HG02588 (cell line): Measurements from ENCODE around the gene ANK2.
"Not testable (repeated sequence)": the region's sequence is repeated elsewhere in the genome, so short reads cannot be mapped to it uniquely, and the experiment has no call there.

Source experiments
- ATAC-seq: cut with Tn5 transposase; IDR thresholded peaks from one replicate; pipeline ENCODE4 v1.9.1; 2021; ENCODE audit warnings: mild to moderate bottlenecking, moderate library complexity; ENCODE audit not compliant: unreplicated experiment

ANK2 gene

DNA sequence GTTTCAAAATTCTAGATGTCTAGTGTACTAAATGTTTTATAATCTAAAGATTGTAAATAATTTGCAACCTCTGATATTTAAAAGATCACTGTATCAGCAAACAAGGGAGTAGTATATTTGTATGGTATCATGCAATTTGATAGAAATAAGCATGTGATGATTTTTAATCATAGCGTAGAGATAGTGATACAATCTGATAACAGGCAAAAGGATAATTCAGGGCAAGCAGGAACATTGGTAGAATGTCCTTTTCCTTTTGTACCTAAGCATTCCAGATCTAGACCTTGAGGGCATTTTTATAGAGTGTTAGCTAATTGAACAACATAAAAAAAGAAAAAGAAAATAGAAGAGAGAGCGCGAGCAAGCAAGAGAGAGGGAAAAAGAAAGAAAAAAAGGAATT, 1.4 kb downstream of the ANK2 start:
- ATAC-seq, result no peak

DNA sequence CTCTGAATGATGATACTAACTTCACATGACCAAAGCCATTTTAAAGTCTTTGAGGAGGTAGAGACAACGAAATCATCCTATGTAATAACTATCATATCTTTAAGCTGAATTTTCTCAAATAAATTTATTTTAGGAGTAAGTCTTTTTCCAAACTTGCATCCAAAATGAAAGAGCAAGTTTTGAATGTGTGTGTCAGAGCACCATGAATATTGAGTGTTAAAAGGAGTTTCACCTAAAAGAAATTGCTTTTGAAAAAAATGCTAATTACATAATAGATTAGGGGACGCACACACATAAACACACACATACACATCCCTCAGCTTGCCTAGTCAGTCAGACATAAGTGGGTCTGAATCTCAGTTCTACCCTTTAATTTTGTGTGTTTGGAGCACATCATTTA, 1.9 kb downstream of the ANK2 start:
- ATAC-seq, result no peak

DNA sequence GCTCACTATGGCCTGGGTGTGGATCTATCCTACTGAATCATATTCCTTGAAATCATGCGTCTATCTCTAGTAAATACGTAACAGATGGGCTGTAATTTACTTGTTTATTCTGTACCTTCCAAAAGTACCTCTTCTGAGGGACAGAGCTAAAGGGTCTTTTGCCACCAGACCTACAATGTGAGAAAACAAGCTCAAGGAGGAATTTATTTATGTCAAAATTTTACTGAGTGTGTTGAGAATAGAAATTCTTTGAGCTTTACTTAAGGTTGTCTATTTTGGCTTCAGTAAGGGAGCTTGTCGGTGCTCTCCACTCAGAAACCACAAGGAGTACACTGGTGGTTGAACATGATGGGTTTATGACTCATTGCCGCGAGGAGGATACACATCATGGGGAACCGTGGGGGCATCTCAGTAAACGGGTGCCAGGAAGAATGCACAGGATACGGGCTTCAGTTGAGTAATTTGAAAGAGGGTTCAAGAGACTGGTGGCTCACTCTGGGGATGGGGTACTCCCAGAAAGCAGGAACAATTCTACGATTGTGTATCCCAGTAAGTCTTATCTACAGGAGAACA, 3.0 kb downstream of the ANK2 start:
- peak; percentile 97 for ATAC-seq

DNA sequence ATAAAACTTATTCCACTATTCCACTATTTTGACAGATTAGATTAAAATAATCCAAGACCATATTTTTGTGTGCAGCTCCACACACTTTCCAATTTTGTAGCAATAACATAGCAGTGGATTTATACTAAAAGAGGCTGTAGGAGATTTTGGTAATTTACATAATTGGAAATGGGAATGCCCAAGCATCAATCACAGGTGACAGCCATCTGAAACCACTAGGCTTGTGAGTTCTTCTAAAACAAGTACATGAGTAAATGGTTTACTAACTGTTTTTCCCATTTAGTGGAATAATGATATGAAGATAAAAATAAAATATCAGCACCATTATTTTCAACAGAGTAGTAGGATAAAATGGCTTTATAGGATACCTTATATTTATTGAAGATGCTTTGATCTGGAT, 4.4 kb downstream of the ANK2 start:
- no peak for ATAC-seq

DNA sequence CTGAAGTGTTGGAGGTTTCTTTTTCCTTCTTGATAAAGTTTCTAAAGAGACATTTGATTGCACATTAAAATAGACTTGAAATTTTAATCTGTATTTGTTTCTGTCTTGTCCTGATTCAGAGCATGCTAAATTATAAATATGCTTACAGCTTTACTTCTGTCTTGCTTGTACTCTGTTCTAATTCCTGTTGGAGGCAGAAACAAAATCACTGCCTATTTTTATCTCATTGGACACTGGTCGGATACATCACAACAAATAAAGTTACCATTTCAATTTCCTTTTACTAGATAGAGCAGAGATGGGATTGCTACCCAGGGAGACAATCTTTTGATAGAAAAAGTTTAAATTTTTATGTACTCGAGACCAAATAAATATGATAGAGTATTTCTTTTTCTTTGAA, 6.9 kb downstream of the ANK2 start:
- ATAC-seq, result no peak

DNA sequence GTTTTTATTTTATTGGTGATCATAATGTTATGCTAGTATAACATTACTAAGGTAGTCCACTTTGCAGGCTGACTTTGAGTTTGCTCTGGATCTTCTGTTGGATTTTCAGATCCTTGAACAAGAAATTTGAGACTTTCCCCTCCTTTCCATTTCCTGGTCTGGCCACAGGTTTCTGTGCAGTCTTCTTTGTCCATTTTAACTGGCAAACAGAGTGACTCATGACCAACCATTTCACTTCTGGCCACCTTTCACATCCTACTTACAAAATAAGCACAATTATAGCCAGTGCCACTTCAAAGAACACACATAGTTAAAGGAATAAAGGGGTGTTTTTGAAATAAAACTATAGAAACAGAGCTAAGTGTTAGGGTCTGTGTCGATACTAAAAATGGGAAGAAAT, 8.4 kb downstream of the ANK2 start:
- ATAC-seq, result no peak

DNA sequence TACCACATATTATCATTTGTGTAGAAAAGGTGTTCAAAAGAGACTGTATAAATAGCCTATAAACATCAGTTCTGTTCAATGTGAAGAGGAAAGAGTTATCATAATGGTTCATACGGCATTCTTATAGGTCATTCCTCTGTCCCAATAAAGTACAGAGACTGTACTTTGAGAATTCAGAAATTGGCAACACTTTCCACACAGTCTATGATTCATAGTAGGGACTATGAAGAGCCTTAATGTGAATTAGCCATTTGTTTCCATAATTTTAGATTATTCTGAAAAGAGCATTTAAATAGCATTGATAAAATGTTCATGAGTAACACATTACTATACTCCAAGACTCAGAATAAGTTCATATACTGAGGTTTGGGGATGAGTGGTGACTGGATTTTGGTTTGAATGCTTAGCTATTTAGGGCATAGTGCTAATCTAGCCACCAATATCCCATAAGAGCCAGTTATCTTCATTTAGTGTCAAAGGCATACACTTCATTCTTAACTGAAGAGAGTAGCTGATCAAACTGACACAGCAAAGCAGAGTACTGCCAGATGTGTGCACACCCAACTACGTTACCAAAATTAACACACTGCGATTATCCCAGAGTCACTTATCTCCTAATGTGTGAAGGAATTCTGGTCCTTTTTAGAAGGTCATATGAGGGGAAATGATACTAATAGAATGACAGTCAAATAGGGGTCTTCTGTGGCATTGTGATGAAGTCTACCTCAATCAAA, 10.2 kb downstream of the ANK2 start:
- ATAC-seq, result no peak

DNA sequence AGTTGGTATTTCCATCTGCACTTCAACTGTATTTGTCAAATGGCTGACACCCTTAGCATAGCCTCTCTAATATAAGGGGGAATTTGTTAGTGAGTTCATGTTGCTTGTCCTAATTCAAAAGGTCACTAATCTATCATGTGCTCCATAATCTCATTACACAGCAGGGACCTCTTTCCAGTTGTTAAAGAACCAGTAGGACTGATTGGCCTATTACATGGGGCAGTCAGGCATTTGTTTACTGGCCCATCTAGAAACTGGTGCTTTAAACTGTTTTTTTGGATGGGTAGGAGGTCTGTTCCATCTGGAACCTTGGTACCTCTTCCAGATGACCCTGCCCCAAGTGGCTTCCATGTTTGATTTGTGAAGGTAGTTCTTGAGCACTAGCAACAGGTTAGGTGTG, 11.4 kb downstream of the ANK2 start:
- ATAC-seq, result no peak

DNA sequence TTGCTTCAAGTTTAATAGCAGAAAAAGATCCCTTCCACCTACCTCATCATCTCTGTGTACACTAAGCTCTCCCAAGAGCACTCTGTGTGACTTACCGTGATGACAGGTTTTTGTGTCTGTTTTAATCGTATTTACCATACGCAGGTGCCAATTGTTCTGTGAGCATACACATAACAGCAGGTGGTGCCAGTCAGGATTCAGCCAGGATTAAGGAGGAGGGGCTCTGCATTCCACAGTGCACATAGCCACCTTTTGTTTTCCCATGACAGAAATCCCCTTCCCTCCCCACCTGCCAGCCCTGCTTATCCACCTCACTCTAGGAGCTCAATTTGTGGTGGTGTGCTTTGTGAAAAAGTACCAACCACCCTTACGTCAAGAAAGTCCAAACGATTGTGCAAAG, 14.8 kb downstream of the ANK2 start:
- no peak for ATAC-seq

DNA sequence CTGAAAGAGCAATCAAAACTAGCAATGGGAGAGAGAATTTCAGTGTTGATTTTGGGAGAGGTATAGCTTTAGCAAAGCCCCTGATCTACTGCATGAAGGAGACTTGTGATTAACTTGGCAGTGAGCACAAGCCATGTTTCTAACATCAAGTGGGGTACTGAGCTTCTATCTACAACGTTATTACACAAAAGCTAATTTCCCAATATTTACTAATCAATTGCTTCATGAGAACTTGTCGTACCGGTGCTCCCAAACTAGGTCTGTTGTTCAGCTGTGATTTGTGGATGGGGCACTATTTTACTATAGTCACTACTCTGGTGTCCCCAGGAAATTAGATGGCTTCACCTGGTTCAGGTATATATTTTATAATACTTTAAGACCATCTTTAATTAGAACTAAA, 16.2 kb downstream of the ANK2 start:
- ATAC-seq, result no peak

DNA sequence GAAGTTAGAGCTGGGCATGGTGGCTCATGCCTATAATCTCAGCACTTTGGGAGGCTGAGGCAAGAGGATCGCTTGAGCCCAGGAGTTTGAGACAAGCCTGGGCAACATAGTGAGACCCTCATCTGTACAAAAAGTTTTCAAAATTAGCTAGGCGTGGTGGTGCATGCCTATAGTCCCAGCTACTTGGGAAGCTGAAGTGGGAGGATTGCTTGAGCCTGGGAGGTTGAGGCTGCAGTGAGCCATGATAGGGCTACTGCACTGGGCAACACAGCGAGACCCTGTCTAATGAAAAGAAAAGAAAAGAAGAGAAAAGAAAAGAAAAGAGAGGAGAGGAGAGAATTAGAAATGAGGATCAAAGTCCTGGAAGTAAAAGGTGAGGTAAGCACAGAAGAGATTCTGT, 19.3 kb downstream of the ANK2 start:
- ATAC-seq, result not testable (repeated sequence)

DNA sequence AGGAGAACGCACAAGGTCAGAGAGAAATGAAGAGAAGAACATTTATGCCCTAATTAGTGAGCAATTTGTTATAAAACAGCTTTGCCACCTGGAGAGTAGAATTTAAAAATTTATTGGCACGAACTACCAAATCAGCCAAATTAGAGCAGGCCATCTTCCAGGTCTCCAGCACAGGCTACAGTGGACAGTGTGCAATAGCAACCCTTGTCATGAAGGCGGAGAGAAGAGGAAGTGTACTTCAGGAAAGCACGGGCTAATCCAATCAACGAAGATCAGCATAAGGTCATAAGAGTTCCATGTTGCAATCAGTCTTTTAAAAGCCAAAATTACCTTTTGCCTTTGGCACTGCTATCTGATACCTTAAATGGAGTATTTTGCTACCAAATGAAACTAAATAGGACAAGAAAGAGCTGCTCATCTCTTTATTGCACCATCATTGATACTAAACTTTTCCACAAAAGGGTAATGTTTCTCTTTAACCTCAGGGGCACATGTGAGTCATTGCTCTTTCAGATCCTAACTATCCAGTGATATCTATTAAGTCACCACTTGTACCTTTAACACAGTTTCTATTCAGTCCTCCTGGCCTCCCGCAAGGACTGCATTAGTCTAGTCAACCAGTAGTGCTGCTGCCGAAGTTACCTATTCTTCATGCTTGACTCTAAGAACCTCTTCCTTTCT, 19.9 kb downstream of the ANK2 start:
- no peak for ATAC-seq

DNA sequence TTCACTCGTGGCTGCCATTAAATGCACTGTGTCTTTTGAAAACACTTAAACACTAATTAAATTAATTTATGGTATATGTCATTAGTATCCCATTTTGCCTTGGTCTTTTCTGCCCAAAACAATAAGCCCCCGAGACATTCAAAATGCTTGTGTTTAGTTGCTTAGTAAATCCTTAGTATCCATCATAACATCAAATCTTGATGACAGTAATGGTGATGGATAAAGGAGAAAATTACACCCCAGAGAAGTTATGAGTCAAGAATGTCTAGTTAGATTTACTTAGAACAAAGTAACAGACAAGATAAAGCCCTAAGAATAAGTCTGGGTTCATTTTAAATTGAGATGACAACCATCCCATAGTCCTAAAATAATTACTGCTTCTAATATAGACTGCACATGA, 21.3 kb downstream of the ANK2 start:
- ATAC-seq, result no peak

DNA sequence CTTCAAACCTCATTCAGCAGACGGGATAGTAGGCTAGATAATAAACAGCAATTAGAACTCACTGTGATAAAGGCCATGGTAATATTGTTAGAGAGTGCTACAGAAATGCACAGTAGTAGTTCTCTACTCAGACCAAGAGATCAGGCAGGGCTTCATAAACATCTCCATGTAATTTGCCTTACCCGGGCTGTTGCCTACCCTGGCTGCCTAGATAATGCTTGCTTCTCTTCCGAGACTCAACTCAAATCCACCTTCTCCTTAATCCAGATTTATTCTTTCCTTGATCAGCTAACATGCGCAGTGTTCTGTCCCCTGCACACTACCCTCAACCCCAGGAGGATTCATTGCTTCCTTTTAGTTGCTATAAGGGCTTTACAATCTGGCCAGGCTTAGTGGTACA, 21.8 kb downstream of the ANK2 start:
- no peak for ATAC-seq

DNA sequence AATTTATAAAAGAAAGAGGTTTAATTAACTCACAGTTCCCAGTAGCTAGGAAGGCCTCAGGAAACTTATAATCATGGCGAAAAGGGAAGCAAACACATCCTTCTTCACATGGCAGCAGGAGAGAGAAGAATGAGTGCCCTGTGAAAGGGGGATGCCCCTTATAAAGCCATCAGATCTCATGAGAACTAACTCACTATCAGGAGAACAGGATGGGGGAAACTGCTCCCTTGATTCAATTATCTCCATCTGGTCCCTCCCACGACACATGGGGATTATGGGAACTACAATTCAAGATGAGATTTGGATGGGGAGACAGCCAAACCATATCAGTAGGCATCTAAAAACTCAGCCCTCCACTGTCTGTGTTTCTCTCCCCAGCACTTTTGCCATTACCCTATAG, 22.4 kb downstream of the ANK2 start:
- no peak for ATAC-seq

DNA sequence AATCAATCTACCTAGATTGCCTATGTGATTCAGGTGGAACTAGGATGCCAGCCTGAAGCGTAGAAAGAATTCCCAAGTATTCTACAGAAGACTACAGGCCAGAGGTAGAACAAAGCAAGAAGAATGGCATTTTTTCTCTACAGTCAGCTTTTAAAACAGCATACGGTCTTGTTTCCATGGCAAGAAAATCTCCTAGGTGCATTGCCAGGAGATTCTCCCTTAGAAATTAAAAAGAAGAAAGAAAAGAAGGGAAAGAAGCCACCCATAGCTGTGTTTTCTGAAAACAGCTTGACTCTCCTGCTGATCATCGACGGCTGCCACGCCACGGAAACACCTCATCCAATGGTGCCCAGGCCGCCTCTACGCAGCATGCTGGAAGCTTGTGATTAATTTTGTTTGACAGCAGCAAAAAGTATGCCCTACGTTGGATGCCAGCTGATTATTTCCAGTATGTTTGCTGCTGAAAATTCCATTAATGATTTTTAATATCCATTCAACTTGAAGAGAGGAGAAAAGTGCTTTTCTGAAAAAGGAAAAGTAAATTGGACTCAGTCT, 24.1 kb downstream of the ANK2 start:
- ATAC-seq, result no peak

DNA sequence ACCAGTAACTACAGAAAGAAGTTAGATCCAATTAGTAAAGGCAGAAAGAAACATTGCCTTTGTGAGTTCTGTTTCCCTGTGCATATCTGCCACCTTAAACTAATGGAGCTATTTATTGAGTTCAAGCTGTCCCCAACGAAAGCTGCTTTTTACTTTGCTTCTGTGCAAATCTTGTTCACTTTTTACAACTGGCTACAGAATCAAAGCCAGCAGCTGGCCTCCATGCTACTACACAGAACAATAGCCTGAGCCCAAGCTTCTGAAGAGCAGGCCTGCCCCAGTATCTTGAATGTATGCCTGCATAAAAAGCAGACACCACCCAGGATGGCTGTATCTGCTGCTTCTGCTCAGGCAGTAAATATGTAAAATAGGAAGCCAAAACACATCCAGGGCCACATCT, 28.1 kb downstream of the ANK2 start:
- no peak for ATAC-seq

DNA sequence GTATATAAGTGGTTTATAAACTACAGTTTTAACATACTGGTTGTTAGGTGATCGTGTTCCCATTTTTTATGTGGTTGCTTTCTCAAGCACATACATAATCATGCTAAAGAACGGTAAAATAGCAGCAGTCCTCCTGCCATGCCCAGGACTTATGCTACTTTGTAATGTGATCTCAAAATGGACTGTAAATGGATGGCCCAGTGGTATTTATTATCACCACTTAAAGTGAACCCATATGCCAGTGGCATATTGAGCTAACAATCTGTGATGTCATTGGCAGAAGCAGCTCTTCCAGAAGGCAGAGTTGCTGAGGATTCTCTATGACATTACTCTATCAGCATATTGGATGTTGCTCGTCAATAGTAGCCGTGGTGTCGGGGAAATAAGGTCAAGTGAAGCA, 28.6 kb downstream of the ANK2 start:
- no peak for ATAC-seq

DNA sequence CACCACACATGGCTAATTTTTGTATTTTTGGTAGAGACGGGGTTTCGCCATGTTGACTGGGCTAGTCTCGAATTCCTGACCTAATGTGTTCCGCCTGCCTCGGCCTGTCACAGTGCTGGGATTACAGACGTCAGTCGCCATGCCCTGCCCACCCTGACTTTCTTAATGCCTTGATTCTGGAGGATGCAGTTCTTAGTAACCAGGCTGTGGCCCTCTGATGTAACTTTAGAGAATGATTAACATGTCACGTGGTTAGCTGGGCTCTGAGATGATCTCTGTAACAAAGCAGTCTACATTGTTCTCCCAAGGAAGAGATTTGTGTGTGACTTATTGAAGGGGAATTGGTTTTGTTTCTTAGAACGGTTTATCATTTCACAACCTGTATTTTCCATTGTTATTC, 30.6 kb downstream of the ANK2 start:
- no peak for ATAC-seq

DNA sequence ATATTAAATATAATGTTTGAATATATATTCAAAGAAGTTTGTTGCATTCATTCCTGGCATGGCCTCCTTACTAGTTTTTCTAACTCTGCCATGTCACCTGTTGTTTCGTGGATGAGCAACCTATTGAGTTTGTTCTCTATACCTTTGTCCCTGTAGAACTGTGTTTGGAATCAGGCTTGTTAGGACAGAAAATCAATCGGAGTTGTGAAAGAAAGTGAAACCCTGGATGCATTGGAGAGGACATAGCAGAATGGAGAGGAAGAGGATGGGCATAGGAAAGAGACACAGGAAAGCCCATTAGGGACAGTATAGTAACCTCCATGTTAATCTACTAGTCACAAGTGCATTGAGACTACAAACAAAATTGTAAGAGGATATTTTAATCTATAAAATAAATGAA, 31.2 kb downstream of the ANK2 start:
- no peak for ATAC-seq

DNA sequence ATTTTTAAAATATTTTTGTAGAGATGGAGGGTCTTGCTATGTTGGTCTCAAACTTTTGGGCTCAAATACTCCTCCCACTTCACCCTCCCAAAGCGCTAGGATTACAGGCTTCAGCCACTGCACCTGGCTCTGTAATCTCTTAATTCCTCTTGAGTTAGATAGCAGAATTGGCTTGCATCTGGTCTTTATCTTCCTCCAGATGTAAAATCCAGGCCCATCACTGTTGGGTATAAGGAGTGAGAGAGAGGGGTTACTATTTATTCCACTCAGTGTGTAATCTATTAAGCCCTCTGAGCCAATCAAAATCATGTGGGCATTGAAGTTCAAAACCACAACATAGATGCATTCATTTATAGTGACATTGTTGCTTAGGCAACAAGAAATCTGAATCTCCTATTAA, 33.9 kb downstream of the ANK2 start:
- no peak for ATAC-seq

DNA sequence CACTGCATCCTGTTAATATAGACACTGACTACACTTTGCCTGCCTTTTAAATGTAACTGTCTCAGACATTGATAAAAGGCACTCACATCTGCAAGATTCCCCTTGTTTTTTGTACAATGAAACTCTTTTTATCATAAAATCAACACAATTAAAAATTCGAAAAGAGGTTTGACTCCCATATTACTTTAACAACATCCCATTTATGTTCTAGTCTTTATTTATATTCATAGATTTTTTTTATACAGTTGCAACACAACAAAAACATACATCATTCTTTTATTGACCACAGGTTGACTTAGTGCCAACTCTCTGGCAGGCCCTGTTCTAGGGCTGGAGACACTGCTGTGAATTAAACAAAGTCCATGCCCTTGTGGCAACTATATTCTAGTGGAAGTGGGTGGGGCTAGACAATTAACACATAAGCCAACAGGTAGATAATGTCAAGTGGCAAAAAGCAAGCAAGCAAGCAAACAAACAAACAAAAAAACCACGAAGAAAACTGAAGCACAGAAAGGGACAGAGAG, 36.8 kb downstream of the ANK2 start:
- no peak for ATAC-seq
